Adrenal gland (tissue), 12 donors: ENCODE results near the gene CSTA. TPM values are rescaled to one million over a fixed set of nuclear protein-coding genes. Genes with fewer than 3 reads are reported as not detected.

Source experiments
- DNase-seq, 7 donors: peaks; one replicate each; pipeline ENCODE4 v3.0.0-alpha.2; 2019 to 2020
- H3K27ac ChIP-seq, 5 donors: fragments of 200-600 bp; sonication (generic) in 4 of 5; 1 replicate in 3 of 5; 2 replicates in 2 of 5; pipeline versions ENCODE4 v1.5.1 to v1.8.0; 2016 to 2020; ENCODE audit warnings: mild to moderate bottlenecking in 1 of 5
- H3K27me3 ChIP-seq: fragments of 200-600 bp; 2 replicates; pipeline ENCODE4 v1.8.0; 2021
- H3K36me3 ChIP-seq, 2 donors: fragments of 200-600 bp; replicated peaks in 1 of 2; 1 replicate in 1 of 2; 2 replicates in 1 of 2; pipeline versions ENCODE4 v1.5.1 to v1.8.0; 2018 to 2022
- H3K4me1 ChIP-seq, 2 donors: fragments of 200-600 bp; replicated peaks in 1 of 2; 1 replicate in 1 of 2; 2 replicates in 1 of 2; pipeline versions ENCODE4 v1.5.1 to v1.8.0; 2018 to 2021
- H3K4me3 ChIP-seq, 4 donors: fragments of 200-600 bp; sonication (generic) in 3 of 4; one replicate each; pipeline ENCODE4 v1.5.1; 2016 to 2018
- H3K9me3 ChIP-seq, 3 donors: fragments of 200-600 bp; sonication (generic) in 1 of 3; replicated peaks in 1 of 3; 1 replicate in 2 of 3; 2 replicates in 1 of 3; pipeline versions ENCODE4 v1.5.1 to v1.8.0; 2016 to 2021
- CTCF ChIP-seq, 6 experiments: fragments of 450-650 bp in 4 of 6; fragments of 200-600 bp in 2 of 6; sonication (generic) in 1 of 6; IDR thresholded peaks; 1 replicate in 5 of 6; 2 replicates in 1 of 6; pipeline versions ENCODE4 v1.5.1 to v1.8.0; 2016 to 2021; ENCODE audit warnings: antibody characterized with exemption in 6 of 6, mild to moderate bottlenecking in 2 of 6, moderate library complexity in 1 of 6
- POLR2A ChIP-seq, 2 donors: fragments of 450-650 bp; IDR thresholded peaks; one replicate each; pipeline ENCODE4 v1.6.1; 2017; ENCODE audit warnings: antibody characterized with exemption in 2 of 2, mild to moderate bottlenecking in 2 of 2, moderate library complexity in 1 of 2
- WGBS, 4 donors: extraction: QIAGEN DNeasy Blood & Tissue Kit in 2 of 4; methylation state at CpG; one replicate each; pipeline versions ENCODE4 v1.1.5 to v1.1.7; 2013 to 2017; 5-methylcytosine and 5-hydroxymethylcytosine counted together
- intact Hi-C, 2 donors: fragments of 100-400 bp; cut with DNase I; formaldehyde crosslinking; loops; one replicate each; pipeline versions ENCODE4 v1.14.1 to v1.15.0; 2022 to 2023
- polyA plus RNA-seq, 3 donors: library from polyadenylated mRNA; stranded (reverse); fragments of 200-250 nt in 2 of 3; fragments of 350-450 nt in 1 of 3; fragmentation: Illumina TruSeq in 1 of 3; extraction: RNeasy Lipid Tissue Mini Kit (QIAGEN cat#74804) in 1 of 3; gene quantifications; one replicate each; pipeline ENCODE4 v1.2.3, GENCODE V29; 2013 to 2014
- total RNA-seq, 9 donors: library from RNA; depleted of rRNA in 4 of 9; stranded (reverse); fragments of >200 nt in 4 of 9; fragments of 120-200 nt in 1 of 9; fragmentation: NEBNext Ultra II Directional in 1 of 9; extraction: Animal tissue kit (Norgen Biotek cat#: 25700) in 1 of 9; gene quantifications; one replicate each; pipeline versions ENCODE4 v1.1.0 to v1.2.4, GENCODE V29; 2013 to 2023
- donor health status: healthy with polysubstance abuse.
- donor health status: Bipolar disorder and iron deficiency.
- donor health status: DM: yes; HTN: yes; CAD: no.
- donor health status: DM: no; HTN: no; CAD: no.
- donor health status: DM: no; HTN: no; CAD: no.
- donor health status: DM: yes; HTN: yes; CAD: no.

Gene CSTA
- total and polyA plus RNA-seq, 12 donors: 1.1 to 15.7 (median 4.4) TPM; not detected in 1

- intact Hi-C loops: no loop called here
- H3K27me3 ChIP-seq: peaks cover 5% of the 10 kb centered on the region
- no peaks in the 10 kb centered on the region for H3K9me3 ChIP-seq
- WGBS, 4 donors: 65 to 72% (median 70%) methylated on average over 3 to 4 of the region's 4 CpGs
- no peak overlapping the region for H3K4me3 ChIP-seq
- H3K27ac ChIP-seq: no peak overlapping the region
- TF ChIP-seq POLR2A (IDR thresholded peaks at IDR 0.05) (no peak), CTCF (IDR thresholded peaks at IDR 0.05) (no peak)
- H3K36me3 ChIP-seq: no peaks in the 10 kb centered on the region
- no peak for DNase-seq
- H3K4me1 ChIP-seq: no peaks in the 10 kb centered on the region
Observed at GRCh38 chr3:122331886-122332285, 6.8 kb downstream of the CSTA start.

GRCh38 chr3:122332551-122332950 lies 7.5 kb downstream of the CSTA start:
- Histone ChIP-seq H3K9me3 (no peaks in the 10 kb centered on the region), H3K27ac (no peak overlapping the region), H3K4me3 (no peak overlapping the region), H3K27me3 (peaks cover 5% of the 10 kb centered on the region), H3K36me3 (no peaks in the 10 kb centered on the region), H3K4me1 (no peaks in the 10 kb centered on the region)
- TF ChIP-seq POLR2A (IDR thresholded peaks at IDR 0.05) (no peak), CTCF (IDR thresholded peaks at IDR 0.05) (no peak)
- WGBS, 4 donors: 85 to 93% (median 87%) methylated on average over 8 of the region's 8 CpGs
- DNase-seq: no peak
- intact Hi-C loops: no loop called here

GRCh38 chr3:122342803-122343202 lies 17.8 kb downstream of the CSTA start:
- DNase-seq: no peak
- H3K4me1 ChIP-seq: no peaks in the 10 kb centered on the region
- WGBS, 4 donors: 74 to 100% (median 83%) methylated on average over 1 of the region's 1 CpG
- H3K9me3 ChIP-seq: no peaks in the 10 kb centered on the region
- no peak for TF ChIP-seq CTCF (IDR thresholded peaks at IDR 0.05)
- TF ChIP-seq POLR2A (IDR thresholded peaks at IDR 0.05): no peak
- intact Hi-C loops: no loop called here
- no peaks in the 10 kb centered on the region for H3K36me3 ChIP-seq
- H3K4me3 ChIP-seq: no peak overlapping the region
- H3K27me3 ChIP-seq: no peaks in the 10 kb centered on the region
- no peak overlapping the region for H3K27ac ChIP-seq

- Histone ChIP-seq H3K4me3 (no peak overlapping the region), H3K27ac (no peak overlapping the region), H3K27me3 (no peaks in the 10 kb centered on the region), H3K4me1 (no peaks in the 10 kb centered on the region), H3K9me3 (no peaks in the 10 kb centered on the region), H3K36me3 (no peaks in the 10 kb centered on the region)
- TF ChIP-seq POLR2A (IDR thresholded peaks at IDR 0.05) (no peak), CTCF (IDR thresholded peaks at IDR 0.05) (no peak)
- intact Hi-C loops: no loop called here
- WGBS, 4 donors: 62 to 85% (median 73%) methylated on average over 2 of the region's 2 CpGs
- no peak for DNase-seq
Observed at GRCh38 chr3:122343654-122344053, 18.6 kb downstream of the CSTA start.
